GM12873 (cell line): Measurements from ENCODE around the gene ZCWPW1.

Experiments used
- CTCF ChIP-seq: IDR thresholded peaks from 2 replicates; pipeline ENCODE4 v1.5.1; 2012; ENCODE audit warnings: low read depth, mild to moderate bottlenecking, moderate library complexity, low read length, control low read depth; ENCODE audit not compliant: insufficient read depth; ENCODE audit errors: missing control alignments

Gene ZCWPW1

GRCh38 chr7:100360135-100360854, 68.2 kb downstream of the ZCWPW1 start:
- TF ChIP-seq CTCF, result no peak

GRCh38 chr7:100358857-100359212, 69.7 kb downstream of the ZCWPW1 start:
- no peak for TF ChIP-seq CTCF

- TF ChIP-seq CTCF, result peak; percentile 45
Measured at GRCh38 chr7:100358027-100358856, 70.3 kb downstream of the ZCWPW1 start, which contains the start of gene PILRB. Gene PILRB, plus strand, starts transcription at chr7:100358117. Its CDS starts 186 bp downstream, at chr7:100358303.

GRCh38 chr7:100357131-100357561, 71.4 kb downstream of the ZCWPW1 start:
- no peak for TF ChIP-seq CTCF

GRCh38 chr7:100356416-100357068, 72.0 kb downstream of the ZCWPW1 start:
- TF ChIP-seq CTCF, result no peak

- no peak for TF ChIP-seq CTCF
Measured at GRCh38 chr7:100353685-100354330, 74.7 kb downstream of the ZCWPW1 start.
